Mammary epithelial cell (primary cell): ENCODE data around the gene NLGN1.

Experiments
- EZH2 ChIP-seq: IDR thresholded peaks from 2 replicates; pipeline ENCODE4 v1.6.1; 2012; ENCODE audit warnings: low read length, inconsistent platforms, borderline replicate concordance
- TF ChIP-seq, protein P1 (sequence below), 2 donors: IDR thresholded peaks in 1 of 2; conservative IDR thresholded peaks in 1 of 2; 2 replicates each; pipeline ENCODE4 v1.5.1; 2011 to 2012; ENCODE audit warnings: inconsistent platforms in 2 of 2, low read length in 2 of 2, mild to moderate bottlenecking in 2 of 2, control low read depth in 1 of 2, low read depth in 1 of 2; ENCODE audit not compliant: insufficient read depth in 1 of 2; ENCODE audit errors: extremely low read depth in 1 of 2

DNA sequence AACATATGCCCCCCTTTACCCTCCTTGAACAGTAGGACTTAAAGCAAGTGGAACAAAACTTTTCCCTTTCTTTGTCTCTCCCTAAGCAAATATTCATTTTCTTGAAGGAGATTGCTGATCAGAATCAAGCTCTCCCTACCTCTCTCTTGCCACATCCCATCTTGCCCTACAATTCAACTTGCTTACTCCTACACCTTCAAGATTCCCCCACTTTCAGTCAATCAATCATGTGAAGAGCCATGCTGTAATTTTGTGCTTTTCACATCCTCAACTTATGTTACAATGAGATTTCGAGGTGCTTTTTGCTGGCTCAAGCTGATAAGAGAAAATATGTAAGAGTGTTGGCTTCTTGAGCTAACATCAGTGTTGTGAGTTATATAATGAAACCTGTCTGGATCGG, 662.9 kb downstream of the NLGN1 start:
- TF ChIP-seq, protein P1, sequence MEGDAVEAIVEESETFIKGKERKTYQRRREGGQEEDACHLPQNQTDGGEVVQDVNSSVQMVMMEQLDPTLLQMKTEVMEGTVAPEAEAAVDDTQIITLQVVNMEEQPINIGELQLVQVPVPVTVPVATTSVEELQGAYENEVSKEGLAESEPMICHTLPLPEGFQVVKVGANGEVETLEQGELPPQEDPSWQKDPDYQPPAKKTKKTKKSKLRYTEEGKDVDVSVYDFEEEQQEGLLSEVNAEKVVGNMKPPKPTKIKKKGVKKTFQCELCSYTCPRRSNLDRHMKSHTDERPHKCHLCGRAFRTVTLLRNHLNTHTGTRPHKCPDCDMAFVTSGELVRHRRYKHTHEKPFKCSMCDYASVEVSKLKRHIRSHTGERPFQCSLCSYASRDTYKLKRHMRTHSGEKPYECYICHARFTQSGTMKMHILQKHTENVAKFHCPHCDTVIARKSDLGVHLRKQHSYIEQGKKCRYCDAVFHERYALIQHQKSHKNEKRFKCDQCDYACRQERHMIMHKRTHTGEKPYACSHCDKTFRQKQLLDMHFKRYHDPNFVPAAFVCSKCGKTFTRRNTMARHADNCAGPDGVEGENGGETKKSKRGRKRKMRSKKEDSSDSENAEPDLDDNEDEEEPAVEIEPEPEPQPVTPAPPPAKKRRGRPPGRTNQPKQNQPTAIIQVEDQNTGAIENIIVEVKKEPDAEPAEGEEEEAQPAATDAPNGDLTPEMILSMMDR (conservative IDR thresholded peaks at IDR 0.05 in 1 of 2, IDR thresholded peaks at IDR 0.05 in 1 of 2; ENCODE audit: extremely low read depth in 1 of 2, insufficient read depth in 1 of 2, low read depth in 1 of 2, low read length in 2 of 2): no peak
- TF ChIP-seq EZH2: no peak
